Measurements from ENCODE around the gene FBXL7.

FBXL7 gene

GRCh38 chr5:15630441-15630840, 130.5 kb downstream of the FBXL7 start:
- no peak for DNase-seq (ENCODE audit: low read depth in 2 of 2)
- no peak for TF ChIP-seq CTCF (IDR thresholded peaks at IDR 0.05; ENCODE audit: low read depth, low read length)
- no peak overlapping the region for H3K4me3 ChIP-seq (replicated peaks in 1 of 2; ENCODE audit: low read depth in 2 of 2, low read length in 2 of 2)

GRCh38 chr5:15634591-15635288, 134.8 kb downstream of the FBXL7 start:
- no peak for DNase-seq (ENCODE audit: low read depth in 2 of 2)
- H3K4me3 ChIP-seq (replicated peaks in 1 of 2; ENCODE audit: low read depth in 2 of 2, low read length in 2 of 2) = no peak overlapping the region
- TF ChIP-seq CTCF (IDR thresholded peaks at IDR 0.05; ENCODE audit: low read depth, low read length) = no peak

- H3K4me3 ChIP-seq (replicated peaks in 1 of 2; ENCODE audit: low read depth in 2 of 2, low read length in 2 of 2) = no peak overlapping the region
- DNase-seq (ENCODE audit: low read depth in 2 of 2) = no peak
- no peak for TF ChIP-seq CTCF (IDR thresholded peaks at IDR 0.05; ENCODE audit: low read depth, low read length)
These were observed 135.3 kb downstream of the FBXL7 start for GRCh38 chr5:15635289-15635616.

GRCh38 chr5:15637345-15637744, 137.4 kb downstream of the FBXL7 start:
- H3K4me3 ChIP-seq (replicated peaks in 1 of 2; ENCODE audit: low read depth in 2 of 2, low read length in 2 of 2) = no peak overlapping the region
- DNase-seq (ENCODE audit: low read depth in 2 of 2) = no peak
- no peak for TF ChIP-seq CTCF (IDR thresholded peaks at IDR 0.05; ENCODE audit: low read depth, low read length)

GRCh38 chr5:15637886-15638285, 137.9 kb downstream of the FBXL7 start:
- H3K4me3 ChIP-seq (replicated peaks in 1 of 2; ENCODE audit: low read depth in 2 of 2, low read length in 2 of 2) = no peak overlapping the region
- TF ChIP-seq CTCF (IDR thresholded peaks at IDR 0.05; ENCODE audit: low read depth, low read length) = no peak
- DNase-seq (ENCODE audit: low read depth in 2 of 2) = no peak

- no peak for TF ChIP-seq CTCF (IDR thresholded peaks at IDR 0.05; ENCODE audit: low read depth, low read length)
- H3K4me3 ChIP-seq (replicated peaks in 1 of 2; ENCODE audit: low read depth in 2 of 2, low read length in 2 of 2) = no peak overlapping the region
- DNase-seq (ENCODE audit: low read depth in 2 of 2) = no peak
These were observed 138.3 kb downstream of the FBXL7 start for GRCh38 chr5:15638296-15638695.

- no peak for DNase-seq (ENCODE audit: low read depth in 2 of 2)
- no peak for TF ChIP-seq CTCF (IDR thresholded peaks at IDR 0.05; ENCODE audit: low read depth, low read length)
- no peak overlapping the region for H3K4me3 ChIP-seq (replicated peaks in 1 of 2; ENCODE audit: low read depth in 2 of 2, low read length in 2 of 2)
These were observed 139.3 kb downstream of the FBXL7 start for GRCh38 chr5:15639288-15639687.
